Jurkat, Clone E6-1 (cell line): ENCODE data around the gene NLRC5.

Source experiments
- DNase-seq: peaks from one replicate; pipeline ENCODE4 v3.0.0-alpha.2; 2011; ENCODE audit warnings: low read depth, low spot score
- H3K4me3 ChIP-seq: 2 replicates; pipeline ENCODE4 v1.5.1; 2011; ENCODE audit warnings: mild to moderate bottlenecking, low read length, control low read depth, moderate library complexity

NLRC5 gene

GRCh38 chr16:57016831-57017230 is 27.5 kb downstream of the NLRC5 start:
- no peak for DNase-seq
- H3K4me3 ChIP-seq, result no peak overlapping the region

- DNase-seq, result no peak
- no peak overlapping the region for H3K4me3 ChIP-seq
Measured at GRCh38 chr16:57017251-57017650, 27.9 kb downstream of the NLRC5 start.

GRCh38 chr16:57019746-57020145 is 30.4 kb downstream of the NLRC5 start:
- no peak for DNase-seq
- H3K4me3 ChIP-seq, result no peak overlapping the region

GRCh38 chr16:57020651-57021050 is 31.3 kb downstream of the NLRC5 start:
- H3K4me3 ChIP-seq, result no peak overlapping the region
- no peak for DNase-seq

GRCh38 chr16:57021757-57022156 is 32.4 kb downstream of the NLRC5 start:
- DNase-seq, result no peak
- no peak overlapping the region for H3K4me3 ChIP-seq

GRCh38 chr16:57022445-57022844 is 33.1 kb downstream of the NLRC5 start:
- H3K4me3 ChIP-seq, result no peak overlapping the region
- DNase-seq, result no peak

- peak; percentile 61 for DNase-seq
- no peak overlapping the region for H3K4me3 ChIP-seq
Measured at GRCh38 chr16:57023541-57024249, 34.3 kb downstream of the NLRC5 start.

GRCh38 chr16:57024894-57025680 is 35.7 kb downstream of the NLRC5 start:
- no peak overlapping the region for H3K4me3 ChIP-seq

GRCh38 chr16:57025941-57026777 is 36.8 kb downstream of the NLRC5 start:
- H3K4me3 ChIP-seq, result no peak overlapping the region
- DNase-seq, result no peak

More at GRCh38 chr16:57024894-57025680, 35.7 kb downstream of the NLRC5 start:
- DNase-seq, result no peak

- H3K4me3 ChIP-seq, result no peak overlapping the region
Measured at GRCh38 chr16:57026778-57027062, 37.4 kb downstream of the NLRC5 start.

GRCh38 chr16:57027067-57027466 is 37.7 kb downstream of the NLRC5 start:
- DNase-seq, result no peak

More at GRCh38 chr16:57026778-57027062, 37.4 kb downstream of the NLRC5 start:
- no peak for DNase-seq

GRCh38 chr16:57028086-57028485 is 38.7 kb downstream of the NLRC5 start:
- no peak for DNase-seq
- H3K4me3 ChIP-seq, result no peak overlapping the region

More at GRCh38 chr16:57027067-57027466, 37.7 kb downstream of the NLRC5 start:
- no peak overlapping the region for H3K4me3 ChIP-seq

- no peak for DNase-seq
- H3K4me3 ChIP-seq, result no peak overlapping the region
Measured at GRCh38 chr16:57029161-57030160, 40.1 kb downstream of the NLRC5 start.

GRCh38 chr16:57030346-57030902 is 41.1 kb downstream of the NLRC5 start:
- H3K4me3 ChIP-seq, result no peak overlapping the region
- DNase-seq, result no peak

GRCh38 chr16:57031156-57031555 is 41.8 kb downstream of the NLRC5 start:
- DNase-seq, result no peak
- H3K4me3 ChIP-seq, result no peak overlapping the region

- no peak overlapping the region for H3K4me3 ChIP-seq
- no peak for DNase-seq
Measured at GRCh38 chr16:57032346-57032745, 43.0 kb downstream of the NLRC5 start.

GRCh38 chr16:57032931-57033330 is 43.6 kb downstream of the NLRC5 start:
- no peak overlapping the region for H3K4me3 ChIP-seq
- DNase-seq, result no peak

GRCh38 chr16:57036315-57036714 is 47.0 kb downstream of the NLRC5 start:
- DNase-seq, result no peak
- no peak overlapping the region for H3K4me3 ChIP-seq
